ENCODE measurements around the gene BAG3.

DNA sequence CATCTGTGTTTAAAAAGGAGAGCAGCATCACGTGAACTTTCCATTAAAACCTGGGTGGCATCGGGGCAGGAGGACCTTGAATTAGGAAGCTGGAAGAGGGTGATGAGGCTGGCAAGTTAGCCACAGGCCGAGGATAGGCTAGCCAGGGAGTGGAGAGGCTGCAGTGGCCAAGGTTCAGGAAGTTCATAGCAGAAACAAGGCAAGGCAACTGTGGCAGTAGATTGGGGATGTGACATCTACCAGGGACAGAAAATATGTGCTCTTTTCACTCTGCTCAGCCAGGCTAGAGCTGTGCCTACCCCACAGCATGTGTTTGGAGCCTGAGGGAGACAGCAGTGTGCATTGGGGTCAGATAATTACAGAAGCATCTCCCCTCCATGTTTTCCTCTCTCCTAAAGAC lies 72.4 kb downstream of the BAG3 start:
- TF ChIP-seq RAD21 (IDR thresholded peaks at IDR 0.05; ENCODE audit: low read depth) (no peak), CEBPB (IDR thresholded peaks at IDR 0.05) (no peak), EP300 (IDR thresholded peaks at IDR 0.05; ENCODE audit: borderline replicate concordance) (no peak)
